Measurements from ENCODE around the gene DGKB.

DGKB gene

GRCh38 chr7:14859267-14859666 lies 43.3 kb downstream of the DGKB start:
- no peak for DNase-seq (ENCODE audit: low read depth)

- DNase-seq (ENCODE audit: low read depth): no peak
Observed at GRCh38 chr7:14858866-14859265, 43.7 kb downstream of the DGKB start.

GRCh38 chr7:14858410-14858809 lies 44.1 kb downstream of the DGKB start:
- DNase-seq (ENCODE audit: low read depth): no peak

- no peak for DNase-seq (ENCODE audit: low read depth)
Observed at GRCh38 chr7:14855033-14855794, 47.3 kb downstream of the DGKB start.

GRCh38 chr7:14854471-14854870 lies 48.1 kb downstream of the DGKB start:
- DNase-seq (ENCODE audit: low read depth): no peak

- DNase-seq (ENCODE audit: low read depth): no peak
Observed at GRCh38 chr7:14851610-14852009, 50.9 kb downstream of the DGKB start.

- DNase-seq (ENCODE audit: low read depth): no peak
Observed at GRCh38 chr7:14850039-14850438, 52.5 kb downstream of the DGKB start.

GRCh38 chr7:14846405-14846804 lies 56.1 kb downstream of the DGKB start:
- DNase-seq (ENCODE audit: low read depth): no peak

GRCh38 chr7:14843755-14844154 lies 58.8 kb downstream of the DGKB start:
- no peak for DNase-seq (ENCODE audit: low read depth)

GRCh38 chr7:14842523-14842922 lies 60.0 kb downstream of the DGKB start:
- no peak for DNase-seq (ENCODE audit: low read depth)

GRCh38 chr7:14841869-14842268 lies 60.7 kb downstream of the DGKB start:
- DNase-seq (ENCODE audit: low read depth): no peak

GRCh38 chr7:14841086-14841485 lies 61.5 kb downstream of the DGKB start:
- no peak for DNase-seq (ENCODE audit: low read depth)

- no peak for DNase-seq (ENCODE audit: low read depth)
Observed at GRCh38 chr7:14839307-14839706, 63.2 kb downstream of the DGKB start.

- DNase-seq (ENCODE audit: low read depth): no peak
Observed at GRCh38 chr7:14837216-14837615, 65.3 kb downstream of the DGKB start.

GRCh38 chr7:14836571-14837189 lies 65.9 kb downstream of the DGKB start:
- no peak for DNase-seq (ENCODE audit: low read depth)

- DNase-seq (ENCODE audit: low read depth): no peak
Observed at GRCh38 chr7:14836006-14836405, 66.5 kb downstream of the DGKB start.

- DNase-seq (ENCODE audit: low read depth): no peak
Observed at GRCh38 chr7:14835384-14835783, 67.2 kb downstream of the DGKB start.

- no peak for DNase-seq (ENCODE audit: low read depth)
Observed at GRCh38 chr7:14834883-14835282, 67.7 kb downstream of the DGKB start.

- DNase-seq (ENCODE audit: low read depth): no peak
Observed at GRCh38 chr7:14834456-14834855, 68.1 kb downstream of the DGKB start.

GRCh38 chr7:14833707-14834106 lies 68.8 kb downstream of the DGKB start:
- DNase-seq (ENCODE audit: low read depth): no peak

- DNase-seq (ENCODE audit: low read depth): no peak
Observed at GRCh38 chr7:14828053-14828452, 74.5 kb downstream of the DGKB start.

- DNase-seq (ENCODE audit: low read depth): no peak
Observed at GRCh38 chr7:14826426-14826825, 76.1 kb downstream of the DGKB start.

GRCh38 chr7:14825912-14826311 lies 76.6 kb downstream of the DGKB start:
- DNase-seq (ENCODE audit: low read depth): no peak

- no peak for DNase-seq (ENCODE audit: low read depth)
Observed at GRCh38 chr7:14822481-14822854, 80.1 kb downstream of the DGKB start.
